ENCODE data around the gene GPR183.

GPR183 gene

DNA sequence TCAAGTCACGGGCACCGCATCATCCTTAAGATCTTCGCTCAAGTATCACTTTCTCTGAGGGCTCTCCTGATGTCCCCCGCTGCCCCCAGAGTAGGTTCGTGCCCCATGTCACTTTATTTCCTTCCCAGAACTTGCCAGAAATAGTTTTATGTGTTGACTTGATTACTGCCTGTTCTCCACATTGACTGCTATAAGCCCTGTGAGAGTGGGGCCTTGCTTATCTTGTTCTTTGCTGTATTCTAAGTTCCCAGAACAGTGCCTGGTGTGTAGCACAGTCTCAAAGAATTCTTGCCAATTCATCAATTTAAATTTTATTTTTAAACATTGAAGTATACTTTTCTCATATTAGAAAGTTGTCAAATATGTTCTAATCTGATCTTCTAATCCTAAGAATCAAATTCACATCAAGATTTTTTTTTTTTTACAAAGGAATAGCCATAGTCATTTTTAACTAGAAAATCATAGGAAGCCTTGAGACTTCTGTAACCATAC lies 32.1 kb upstream of the GPR183 start:
- DNase-seq = no peak

DNA sequence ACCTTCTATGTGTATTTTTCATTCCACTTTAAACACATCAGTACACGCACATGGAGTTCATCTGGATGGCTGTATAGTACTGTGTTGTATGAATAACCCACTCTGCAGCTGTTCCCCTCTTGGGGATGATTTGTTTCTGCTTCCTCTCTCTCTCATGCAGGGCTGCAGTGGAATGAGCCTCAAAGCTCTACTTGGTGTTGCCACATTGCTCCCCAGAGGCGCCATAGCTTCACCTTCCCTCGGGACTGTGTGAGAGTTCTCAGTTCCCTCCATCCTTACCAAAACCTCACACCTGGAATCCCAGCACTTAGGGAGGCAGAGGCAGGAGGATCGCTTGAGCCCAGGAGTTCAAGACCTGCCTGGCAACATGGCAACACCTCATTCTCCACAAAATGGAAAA lies 28.4 kb upstream of the GPR183 start:
- DNase-seq = no peak

DNA sequence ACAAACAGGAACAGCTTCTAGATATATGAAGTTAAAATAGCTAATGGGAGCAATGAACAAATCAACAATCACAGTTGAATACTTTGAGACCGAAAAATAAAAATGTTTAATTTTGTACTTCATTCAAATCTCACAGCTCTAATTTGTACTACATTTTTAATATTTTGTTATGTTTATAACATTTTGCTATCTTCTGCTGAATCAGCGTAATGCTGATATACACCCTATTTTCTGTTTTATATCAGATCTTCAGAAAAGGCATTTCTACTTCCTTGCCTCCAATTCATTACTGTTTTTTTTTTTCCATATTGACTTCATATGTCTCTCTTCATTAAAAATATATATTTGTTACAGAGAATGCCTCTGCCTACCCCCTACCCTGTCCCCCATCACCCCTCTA lies 27.9 kb upstream of the GPR183 start:
- DNase-seq = no peak

DNA sequence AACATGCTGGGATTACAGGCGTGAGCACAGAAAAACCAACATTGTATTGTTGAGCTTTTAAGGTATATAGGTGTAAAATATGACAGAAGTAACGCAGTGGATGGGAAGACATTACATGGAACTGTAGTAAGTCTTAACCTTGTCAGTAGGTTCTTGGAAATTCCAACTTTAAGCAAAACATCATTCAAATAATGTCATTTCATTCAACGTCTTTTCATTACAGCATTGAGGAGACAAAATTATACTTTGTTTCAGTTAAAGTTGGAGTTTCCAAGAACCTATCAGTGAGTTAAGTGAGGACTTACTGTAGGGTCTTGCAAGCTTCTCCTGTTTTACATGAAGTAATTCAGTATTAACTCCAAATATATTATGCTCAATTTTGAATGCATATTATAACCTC lies 27.0 kb upstream of the GPR183 start:
- no peak for DNase-seq

DNA sequence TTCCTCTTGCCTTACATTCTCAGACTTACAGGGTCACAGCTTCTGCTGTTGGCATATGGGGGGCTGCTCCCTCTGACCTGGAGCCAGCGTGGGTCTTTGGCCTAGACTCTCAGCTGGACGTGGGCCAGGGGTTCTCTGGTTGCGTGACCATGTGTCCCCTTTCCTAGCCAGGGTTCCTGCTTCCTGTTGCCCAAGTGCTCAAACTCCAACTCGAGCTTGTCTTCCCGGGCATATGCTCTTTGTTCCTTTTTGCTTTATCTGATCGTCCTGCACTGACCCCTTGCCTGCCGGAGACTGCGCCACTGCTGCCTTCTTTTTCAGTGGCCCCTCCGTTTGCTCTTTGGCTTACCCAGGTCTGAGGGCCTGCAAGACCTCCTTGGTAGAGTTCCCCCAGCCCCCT lies 25.3 kb upstream of the GPR183 start:
- no peak for DNase-seq

DNA sequence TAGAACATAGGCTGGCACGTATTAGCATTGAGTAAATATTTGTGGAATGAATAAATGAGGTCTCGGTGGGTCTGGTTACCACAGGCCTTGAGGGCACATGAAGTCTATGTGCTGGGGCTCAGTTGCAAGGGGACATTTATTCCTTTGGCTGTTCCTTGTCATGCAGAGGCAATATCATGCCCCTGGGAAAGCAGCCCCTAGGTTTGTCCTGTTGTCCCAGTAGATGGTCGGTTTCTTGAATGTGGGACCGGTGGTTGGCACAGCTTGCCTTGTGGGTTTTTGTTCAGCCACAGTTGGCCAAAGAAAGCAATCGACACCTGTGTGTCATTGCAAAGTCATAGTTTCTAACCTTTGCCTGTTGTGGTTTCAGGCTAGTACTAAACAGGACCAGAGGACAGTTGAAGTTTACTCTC lies 24.7 kb upstream of the GPR183 start:
- DNase-seq = no peak

DNA sequence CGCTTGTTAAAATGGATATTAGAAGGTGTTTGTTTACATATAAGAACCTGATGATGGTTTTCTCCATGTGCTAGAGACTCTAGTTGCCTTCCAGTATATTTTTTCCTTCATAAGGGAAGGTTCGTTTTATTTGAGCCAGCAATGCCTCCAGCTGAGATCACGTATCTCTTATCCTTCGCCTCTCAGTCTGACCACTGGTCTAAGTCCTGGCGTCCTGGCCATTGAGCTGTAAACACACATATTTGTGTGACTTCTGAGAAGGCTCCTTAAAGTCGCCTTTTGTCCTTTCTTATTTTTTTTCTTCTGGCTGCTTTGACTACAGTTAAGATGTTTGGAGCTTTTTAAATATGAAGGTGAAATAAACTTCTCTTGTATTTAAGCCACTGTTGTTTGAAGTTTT lies 23.7 kb upstream of the GPR183 start:
- no peak for DNase-seq

DNA sequence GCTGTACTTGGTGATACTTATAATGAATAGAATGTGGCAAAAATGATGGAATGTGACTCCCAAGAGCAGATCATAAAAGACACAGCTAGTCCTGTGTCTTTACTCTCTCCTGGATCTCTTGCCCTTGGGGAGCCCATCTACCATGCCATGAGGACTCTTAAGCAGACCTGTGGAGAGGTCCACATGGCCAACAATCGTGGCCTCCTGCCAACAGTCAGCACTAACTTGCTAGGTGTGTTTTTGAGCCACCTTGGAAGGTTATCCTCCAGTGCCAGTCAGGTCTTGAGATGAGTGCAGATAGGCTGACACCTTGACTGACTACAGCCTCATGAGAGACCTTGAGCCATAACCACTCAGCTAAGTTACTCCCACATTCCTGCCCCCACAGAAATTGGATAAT lies 22.3 kb upstream of the GPR183 start:
- DNase-seq = no peak

DNA sequence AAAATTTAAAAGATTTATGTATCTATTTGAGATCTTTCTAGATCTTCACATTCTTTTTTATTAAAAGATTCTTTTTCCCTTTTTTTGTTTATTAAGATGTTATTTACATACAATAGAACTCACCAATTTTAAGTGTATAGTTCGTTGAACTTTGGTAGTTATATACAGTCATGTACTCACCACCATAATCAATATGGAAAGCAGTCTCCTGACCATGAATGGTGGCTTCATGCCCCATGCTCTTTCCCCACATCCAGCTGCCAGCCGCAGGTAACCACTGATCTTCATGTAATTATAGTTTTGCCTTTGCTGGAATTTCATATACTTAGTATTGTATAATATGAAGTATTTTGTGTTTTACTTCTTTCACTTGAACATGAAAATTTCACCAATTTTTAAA lies 20.6 kb upstream of the GPR183 start:
- DNase-seq = no peak

DNA sequence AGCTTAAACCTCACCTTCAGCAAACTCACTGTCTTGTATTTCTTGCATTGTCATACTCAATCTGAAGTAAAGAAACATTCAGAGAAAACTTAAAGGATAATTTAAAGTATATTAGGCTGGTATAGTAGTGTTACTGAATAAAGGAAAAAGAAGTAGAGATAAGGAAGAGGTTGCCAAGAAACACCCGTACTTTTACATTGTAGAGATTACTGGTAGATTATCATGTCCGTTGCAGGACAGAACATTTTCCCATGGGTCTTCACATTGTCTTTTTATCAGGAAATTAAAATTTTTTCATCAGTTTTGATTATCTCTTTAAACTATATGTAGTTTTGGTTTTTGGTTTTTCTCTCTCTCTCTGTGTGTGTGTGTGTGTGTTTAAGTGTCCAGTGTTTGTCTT lies 19.9 kb upstream of the GPR183 start:
- DNase-seq = no peak

DNA sequence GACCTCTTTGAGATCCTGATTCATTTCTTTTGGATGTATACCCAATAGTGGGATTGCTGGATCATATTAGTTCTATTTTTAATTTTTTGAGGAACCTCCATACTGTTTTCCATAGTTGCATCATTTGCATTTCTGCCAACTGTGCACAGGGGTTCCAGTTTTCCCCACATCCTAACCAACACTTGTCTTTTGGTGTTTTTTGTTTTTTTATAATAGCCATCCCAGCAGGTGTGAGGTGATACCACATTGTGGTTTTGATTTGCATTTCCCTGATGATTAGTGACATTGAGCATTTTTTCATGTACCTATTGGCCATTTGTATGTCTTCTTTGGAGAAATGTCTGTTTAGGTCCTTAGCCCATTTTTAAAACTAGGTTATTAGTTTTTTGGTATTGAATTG lies 18.8 kb upstream of the GPR183 start:
- DNase-seq = no peak

DNA sequence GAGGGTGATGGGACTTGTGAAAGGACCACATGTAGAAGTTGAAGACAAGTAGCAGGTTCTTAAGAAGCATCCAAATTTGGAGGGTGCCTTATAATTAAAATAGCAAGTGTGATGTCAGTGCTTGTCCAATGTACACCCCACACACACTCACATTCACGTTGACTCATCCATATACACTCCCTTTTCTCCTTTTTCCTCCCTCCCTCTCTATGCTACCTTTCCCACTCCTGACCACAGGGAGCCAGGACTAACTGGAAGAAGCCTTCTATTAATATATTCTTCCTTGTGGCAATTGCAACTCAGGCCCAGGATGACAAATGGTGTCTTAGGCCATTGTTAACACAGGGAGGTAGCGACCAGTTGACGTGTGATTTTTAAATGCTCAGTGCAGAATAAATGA lies 16.3 kb upstream of the GPR183 start:
- DNase-seq = no peak

DNA sequence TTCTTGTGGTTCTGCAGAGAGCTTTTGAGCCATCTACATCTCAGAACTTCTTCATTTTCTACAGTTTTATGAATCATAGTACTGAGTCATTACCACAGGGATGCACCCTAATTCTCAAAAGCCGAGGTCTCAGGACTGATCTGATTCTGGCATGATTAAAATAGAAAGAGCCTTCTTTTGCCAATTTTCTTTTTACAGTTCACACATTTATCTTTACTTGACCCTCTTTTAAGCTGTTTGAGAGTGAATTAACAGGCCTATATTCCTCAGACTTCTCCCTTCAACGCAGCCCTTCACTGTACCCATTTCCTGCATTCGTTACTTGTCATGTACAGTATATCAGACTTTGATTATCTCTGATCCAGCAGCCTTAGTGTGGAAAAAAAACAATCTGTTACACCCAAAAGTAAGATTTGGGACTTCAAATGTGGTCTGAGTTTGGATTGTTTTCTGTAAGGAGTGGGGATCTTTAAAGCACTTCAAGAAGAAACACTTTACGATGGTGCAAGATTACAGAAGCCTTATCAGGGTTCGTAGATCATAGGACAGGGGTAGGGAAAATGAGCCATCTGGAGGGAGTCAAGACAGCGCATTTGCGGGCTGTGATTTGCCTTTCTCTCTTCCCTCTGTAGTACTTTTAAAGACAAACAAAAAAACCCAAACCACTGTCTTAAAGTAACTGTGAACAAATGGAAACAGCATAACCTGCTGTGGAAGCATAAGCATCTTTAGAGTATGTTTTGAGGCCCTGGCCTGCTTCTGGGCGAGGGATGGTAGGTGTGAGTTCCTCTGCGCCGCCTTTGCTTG lies 15.3 kb upstream of the GPR183 start:
- peak; percentile 68 for DNase-seq

DNA sequence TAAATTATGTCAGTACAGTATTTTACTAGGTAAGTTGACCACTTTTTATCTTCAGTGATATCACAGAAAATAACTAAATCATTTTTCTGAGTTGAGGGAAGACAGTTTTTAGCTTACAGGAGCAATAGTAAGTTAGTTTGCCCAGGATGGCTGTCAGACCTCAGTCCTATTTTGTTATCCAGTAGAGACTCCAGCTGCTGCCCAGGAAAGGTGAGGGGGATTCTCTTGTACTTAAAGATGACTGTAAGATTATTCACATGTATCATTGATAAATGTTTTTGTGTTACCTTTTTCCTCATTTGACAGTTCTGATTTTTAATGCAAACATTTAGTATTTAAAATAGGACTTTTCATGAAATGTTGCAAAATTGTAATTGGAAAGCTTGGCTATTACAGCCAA lies 14.5 kb upstream of the GPR183 start:
- DNase-seq = no peak

DNA sequence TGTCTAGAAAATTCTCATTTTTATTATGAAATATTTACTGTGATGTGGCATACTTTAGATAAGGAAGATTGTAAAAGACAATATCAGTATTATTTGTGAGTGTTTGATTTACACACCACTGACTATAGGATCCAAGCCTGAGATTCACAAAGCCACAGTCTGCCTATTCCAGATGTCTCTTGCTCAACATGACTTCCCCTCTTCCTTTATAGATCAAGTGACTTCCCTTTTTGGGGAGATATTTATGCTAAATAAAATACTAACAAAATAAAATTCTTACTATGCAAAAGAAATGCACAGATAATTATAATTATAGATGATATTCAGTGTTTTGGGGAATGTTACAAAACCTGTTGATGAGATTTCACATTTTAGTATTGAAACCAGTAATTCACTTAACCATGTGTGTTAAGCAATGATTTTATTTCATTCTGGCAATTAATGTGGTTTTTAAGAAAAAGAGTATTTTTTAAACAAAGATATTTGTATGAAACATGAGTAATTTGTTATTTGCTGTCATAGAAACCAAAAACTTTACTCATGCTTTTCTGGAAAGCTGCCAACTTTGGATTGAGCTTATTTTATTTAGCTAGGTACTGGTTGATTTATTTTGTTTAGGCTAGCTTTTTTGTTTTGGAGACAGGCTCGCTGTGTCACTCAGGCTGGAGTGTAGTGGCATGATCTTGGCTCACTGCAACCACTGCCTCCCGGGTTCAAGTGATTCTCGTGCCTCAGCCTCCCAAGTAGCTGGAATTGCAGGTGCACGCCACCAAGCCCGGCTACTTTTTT lies 13.7 kb upstream of the GPR183 start:
- DNase-seq = peak; percentile 84

DNA sequence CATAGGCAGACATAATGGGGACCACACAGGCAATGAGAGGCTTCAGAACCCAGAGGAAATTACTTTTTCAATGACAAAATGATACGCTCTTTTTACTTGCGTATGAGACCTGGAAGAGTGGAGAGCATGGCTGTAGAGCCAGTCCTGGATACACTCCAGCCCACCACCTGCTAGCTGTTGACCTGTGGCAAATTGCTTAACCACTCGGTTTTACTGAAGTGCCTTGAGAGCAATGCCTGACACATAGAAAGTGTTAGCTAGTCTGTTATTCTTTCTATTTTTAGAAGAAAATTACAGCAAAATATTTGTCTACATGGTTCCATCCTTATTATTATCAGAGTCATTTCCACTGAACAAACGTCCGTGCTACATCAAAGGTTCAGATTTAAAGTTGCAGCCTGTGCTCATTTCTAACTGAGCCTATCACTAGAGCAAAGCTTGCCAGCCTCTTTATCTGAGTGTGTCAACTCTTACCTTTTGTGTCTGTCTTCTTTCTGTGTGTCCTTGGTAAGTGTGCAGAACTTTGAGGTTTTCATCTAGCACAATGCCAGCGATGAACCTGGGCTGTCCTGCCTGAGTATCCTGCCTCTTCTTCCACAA lies 9.6 kb upstream of the GPR183 start:
- DNase-seq = no peak

DNA sequence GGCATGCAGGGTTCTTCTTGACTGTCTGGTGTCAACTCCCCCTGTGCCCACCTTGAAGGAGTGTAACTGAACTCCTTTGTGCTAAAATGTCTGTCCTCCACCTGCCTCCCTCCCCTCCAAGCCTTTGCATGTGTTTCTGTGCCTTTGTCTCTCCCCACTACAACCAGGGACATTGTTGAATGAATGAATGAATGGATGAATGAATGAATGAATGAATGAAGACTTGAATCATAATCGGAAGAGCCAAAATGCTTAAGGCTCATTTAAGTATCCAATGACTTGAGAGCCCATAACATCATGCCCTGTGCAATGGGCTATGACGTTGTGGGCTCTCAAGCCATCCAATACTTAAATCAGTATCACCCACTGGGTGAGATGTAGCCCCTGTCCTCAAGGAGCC lies 9.0 kb upstream of the GPR183 start:
- DNase-seq = no peak

DNA sequence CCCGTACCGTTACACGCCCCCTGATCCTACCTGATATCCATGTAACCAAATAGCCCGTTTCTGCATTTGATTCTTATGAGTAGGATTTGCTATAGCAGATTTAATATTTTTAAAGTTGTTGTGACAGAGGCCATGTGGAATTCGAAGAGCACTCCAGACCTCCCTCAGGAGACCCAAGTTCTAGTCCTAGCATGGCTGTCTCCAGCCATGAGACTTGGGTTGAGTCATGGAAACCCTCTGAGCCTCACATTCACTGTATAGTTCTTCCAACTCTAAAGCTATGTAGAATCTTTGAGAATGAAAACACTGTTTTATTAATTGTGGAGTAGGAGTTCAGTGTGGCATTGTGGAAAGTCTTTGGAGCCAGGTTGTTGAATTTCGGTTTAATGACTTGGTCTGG lies 8.0 kb upstream of the GPR183 start:
- DNase-seq = no peak

DNA sequence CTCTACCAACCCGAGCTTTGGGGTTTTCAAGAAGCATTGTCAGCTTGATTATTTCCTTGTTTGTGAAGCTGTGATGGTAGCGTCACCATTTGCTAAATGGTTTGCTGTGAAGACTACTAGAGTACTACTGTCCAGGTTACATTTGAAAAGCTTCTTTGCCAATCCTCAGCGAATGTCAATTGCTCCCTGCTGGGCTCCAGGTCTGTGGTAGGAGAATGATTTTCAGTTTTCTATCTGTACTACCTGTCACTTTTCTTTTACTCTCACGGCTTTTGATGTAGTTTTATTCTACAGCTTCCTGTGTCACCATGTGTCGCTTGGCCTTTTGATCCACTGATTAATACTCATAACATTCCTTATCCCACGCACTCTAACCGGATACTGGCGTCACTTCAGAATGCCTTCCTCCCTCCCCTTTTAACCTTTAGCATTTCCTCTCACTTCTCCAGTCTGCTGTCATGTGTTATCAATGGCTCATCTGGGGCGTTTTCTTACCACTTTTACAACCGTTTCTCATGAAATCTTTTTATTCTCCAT lies 7.5 kb upstream of the GPR183 start:
- DNase-seq = peak; percentile 81

DNA sequence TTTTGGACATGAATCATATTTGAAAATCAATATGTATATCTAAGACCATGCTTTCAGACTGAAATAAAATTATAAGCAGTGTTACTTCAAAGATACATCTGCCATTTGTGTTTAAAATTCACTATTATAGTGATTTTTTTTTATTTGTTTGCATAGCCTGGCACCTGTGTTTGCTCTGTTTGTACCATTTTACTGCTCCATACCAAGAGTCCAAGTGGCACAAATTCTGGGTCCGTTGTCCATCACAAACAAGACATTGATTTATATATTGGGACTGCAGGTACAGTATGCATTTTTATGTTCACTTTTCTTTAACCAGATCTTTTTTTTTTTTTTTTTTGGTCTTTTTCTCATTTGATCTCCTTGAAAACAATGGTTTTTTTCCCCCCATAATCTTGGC lies 6.7 kb upstream of the GPR183 start:
- DNase-seq = no peak

DNA sequence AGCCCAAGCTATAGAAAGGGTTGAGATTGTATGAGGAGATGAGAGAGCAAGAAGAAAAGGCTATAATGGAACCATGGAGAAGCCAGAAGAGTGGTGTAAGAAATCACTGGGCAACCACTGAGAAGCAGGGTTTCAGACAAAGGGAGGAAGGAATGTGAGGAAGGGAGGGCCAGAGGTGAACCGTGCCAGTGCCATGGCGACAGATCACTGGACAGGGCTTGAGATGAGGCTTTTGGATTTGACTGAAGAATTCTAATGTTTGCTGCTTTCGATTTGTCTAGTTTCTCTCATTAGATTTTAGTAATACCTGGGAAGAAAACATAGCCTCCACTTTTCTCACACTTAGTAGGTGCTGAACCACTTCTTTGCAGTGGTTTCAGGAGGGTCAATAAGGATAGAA lies 6.3 kb upstream of the GPR183 start:
- DNase-seq = no peak

DNA sequence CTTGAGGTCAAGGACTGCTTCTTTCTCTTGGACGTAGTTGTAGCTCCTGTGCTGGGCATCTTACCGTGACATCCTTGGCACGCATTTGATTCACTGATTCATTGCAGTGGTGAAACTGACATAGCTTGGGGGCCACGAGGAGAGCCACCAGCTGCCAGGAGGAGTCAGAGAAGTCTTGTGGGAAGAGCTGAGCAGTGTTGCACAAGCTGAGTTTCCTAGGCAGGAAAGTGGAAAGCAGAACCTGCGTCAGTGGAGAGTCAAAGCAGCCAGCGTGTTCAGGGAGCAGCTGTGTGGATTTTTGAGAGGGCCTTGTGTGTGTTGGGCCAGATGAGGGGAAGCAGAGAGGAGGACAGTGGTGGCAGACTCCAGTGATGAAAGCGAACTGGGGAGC lies 5.3 kb upstream of the GPR183 start:
- DNase-seq = no peak

DNA sequence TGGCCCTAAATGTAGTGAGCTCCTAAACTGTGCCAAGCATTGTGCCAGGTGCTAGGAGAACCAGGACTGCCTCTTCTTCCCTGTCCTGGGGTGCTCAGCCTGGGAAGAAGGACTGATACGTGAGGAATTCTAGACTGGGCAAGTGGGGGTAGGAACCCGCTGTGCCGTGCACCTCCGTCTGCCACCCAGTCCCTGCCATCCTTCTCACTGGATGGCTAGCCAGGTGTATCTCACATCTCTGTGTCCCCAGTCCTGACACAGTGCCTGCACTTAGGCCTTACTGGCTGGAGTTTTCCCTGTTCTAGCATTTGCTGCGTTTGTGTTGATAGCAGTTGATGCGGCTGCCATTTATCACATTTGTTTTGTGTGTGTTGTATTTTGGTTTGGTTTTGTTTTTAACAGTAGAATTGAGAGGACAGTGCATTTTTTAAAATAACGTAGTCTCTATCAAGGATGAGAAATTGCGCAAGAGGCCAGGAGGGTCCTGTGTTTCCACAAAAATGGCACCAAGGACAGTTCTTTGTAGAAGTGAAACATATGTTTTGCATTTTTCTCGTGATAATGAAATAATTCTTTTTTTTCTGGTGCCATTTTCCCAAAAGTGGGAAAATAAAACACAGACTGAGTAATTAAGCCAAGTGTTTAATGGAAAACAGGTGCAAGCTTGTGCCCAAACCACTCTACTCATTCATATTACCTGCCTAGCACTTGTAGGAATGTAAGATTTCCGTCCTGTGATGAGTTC lies 4.7 kb upstream of the GPR183 start:
- DNase-seq = no peak

All from CD4-positive, alpha-beta T cell treated with Interleukin-12 subunit alpha and Interleukin-12 subunit beta, for 1 hour (primary cell).